Activated CD4-positive, alpha-beta T cell treated with anti-CD3 and anti-CD28 coated beads, Interleukin-2, amount 50 U/mL, for 16 hours (primary cell): ENCODE data around the gene WNT3.
"Not testable (repeated sequence)": the region's sequence is repeated elsewhere in the genome, so short reads cannot be mapped to it uniquely, and the experiment has no call there.

ENCODE experiments used
- DNase-seq: peaks from one replicate; pipeline ENCODE4 v3.0.0-alpha.2; 2020

Gene WNT3

DNA sequence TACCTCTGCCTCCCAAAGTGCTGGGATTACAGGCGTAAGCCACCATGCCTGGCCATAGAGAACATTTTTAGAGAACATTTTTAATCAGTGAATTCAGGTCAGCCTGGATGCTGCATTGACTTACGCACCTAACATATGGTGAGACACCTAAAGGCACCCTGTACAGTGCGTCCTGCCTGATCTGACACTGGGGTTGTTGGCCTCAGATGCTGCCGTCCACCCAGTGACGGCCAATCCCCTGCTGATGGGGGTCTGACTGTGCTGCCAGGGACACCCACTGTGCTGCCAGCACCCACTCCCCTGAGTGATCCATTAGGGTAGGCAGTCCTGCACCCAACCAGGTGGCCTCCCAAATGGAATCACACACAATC is 38.5 kb downstream of the WNT3 start:
- DNase-seq, result no peak

DNA sequence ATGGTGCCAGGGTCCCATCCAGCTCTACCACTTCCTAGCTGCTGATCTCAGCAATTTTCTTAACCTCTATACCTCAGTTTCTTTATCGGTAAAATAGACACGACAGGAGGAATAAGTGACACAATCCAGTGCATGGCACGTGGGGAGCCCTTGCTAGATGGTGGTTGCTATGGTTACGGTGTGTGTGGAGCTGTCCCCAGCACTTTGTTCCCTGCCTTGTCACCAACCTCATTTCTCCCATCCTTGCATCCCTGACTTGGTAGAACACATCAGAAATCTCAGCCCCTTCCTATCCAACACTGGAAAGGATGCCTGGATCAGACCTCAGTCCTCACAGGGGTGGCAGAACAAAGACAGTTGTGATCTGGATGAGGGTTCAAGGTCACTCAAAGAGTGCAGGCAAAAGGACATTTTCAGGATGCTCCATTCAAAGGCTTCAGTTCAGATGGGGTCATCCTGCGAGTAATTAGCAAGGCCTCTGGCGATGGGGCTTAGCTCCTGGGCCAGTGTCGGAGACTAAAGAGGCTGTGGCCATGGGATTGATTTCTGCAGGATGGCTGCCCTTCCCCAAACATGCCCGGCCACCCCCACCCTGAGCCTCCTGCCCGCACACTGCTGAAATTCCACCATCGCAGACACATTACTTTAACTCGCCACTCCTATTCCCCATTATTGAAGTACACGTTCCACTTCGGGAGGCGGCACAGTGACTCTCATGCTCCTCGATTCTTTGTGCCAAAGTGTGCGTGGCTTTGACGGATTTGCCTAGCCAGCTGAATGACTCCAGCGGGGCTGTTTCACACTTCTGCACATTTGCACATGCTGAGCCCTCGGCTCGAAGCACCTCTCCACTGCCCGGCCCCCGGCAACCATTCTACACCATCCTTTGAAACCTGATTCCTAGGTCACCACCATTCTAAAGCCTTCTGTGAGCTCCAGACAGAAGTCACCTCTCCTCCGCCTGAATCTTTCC is 40.3 kb downstream of the WNT3 start:
- DNase-seq, result no peak

- DNase-seq, result no peak
Measured at GRCh38 chr17:46776298-46777005, 42.0 kb downstream of the WNT3 start.

DNA sequence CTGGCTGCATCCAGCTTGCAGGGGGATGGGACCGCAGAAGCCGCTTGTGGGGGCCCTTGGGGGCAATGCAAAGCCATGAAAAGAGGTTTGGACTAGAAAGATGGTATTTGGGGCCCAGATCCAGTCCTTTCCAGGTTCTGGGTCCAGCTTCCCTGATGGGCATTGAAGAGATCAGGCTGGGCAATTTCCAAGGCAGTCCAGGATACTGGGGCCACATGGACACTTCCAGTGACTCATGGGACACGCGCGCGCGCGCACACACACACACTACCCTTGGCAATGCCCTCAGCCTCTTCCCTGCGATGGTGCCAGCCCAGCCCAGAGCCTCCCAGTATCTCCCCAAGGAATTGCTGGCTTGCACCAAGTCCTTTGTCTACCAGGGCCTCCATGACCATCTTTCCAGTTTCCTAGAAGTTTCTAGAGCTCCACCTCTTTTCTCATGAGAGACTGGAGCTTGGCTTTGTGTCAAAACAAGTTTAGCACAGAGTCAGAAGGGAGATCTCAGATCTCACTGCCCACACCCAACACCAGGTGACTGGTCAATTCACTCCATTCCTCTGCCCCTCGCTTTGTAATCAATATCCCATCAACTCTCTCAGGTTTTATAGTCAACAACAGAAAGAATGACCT is 44.3 kb downstream of the WNT3 start:
- no peak for DNase-seq

DNA sequence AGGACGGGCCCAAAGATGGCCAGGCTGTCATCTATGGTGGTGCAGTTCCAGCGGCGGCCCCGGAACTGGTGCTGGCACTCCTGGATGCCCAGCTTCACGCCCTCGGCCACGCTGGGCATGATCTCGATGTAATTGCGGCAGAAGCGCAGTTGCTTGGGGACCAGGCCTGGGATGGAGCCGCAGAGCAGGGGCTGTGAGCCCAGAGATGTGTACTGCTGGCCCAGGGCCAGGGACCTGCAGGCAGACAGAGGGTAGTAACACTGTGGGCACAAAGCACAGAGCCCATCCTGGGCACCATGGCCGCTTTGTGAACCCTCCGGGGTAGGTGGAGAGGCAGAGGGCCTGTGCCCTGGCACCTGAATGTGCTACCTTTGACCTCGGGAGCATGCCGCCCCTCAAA is 44.8 kb downstream of the WNT3 start:
- no peak for DNase-seq

GRCh38 chr17:46773221-46773605 is 45.3 kb downstream of the WNT3 start:
- DNase-seq, result no peak

GRCh38 chr17:46772475-46773220 is 45.8 kb downstream of the WNT3 start:
- DNase-seq, result no peak

DNA sequence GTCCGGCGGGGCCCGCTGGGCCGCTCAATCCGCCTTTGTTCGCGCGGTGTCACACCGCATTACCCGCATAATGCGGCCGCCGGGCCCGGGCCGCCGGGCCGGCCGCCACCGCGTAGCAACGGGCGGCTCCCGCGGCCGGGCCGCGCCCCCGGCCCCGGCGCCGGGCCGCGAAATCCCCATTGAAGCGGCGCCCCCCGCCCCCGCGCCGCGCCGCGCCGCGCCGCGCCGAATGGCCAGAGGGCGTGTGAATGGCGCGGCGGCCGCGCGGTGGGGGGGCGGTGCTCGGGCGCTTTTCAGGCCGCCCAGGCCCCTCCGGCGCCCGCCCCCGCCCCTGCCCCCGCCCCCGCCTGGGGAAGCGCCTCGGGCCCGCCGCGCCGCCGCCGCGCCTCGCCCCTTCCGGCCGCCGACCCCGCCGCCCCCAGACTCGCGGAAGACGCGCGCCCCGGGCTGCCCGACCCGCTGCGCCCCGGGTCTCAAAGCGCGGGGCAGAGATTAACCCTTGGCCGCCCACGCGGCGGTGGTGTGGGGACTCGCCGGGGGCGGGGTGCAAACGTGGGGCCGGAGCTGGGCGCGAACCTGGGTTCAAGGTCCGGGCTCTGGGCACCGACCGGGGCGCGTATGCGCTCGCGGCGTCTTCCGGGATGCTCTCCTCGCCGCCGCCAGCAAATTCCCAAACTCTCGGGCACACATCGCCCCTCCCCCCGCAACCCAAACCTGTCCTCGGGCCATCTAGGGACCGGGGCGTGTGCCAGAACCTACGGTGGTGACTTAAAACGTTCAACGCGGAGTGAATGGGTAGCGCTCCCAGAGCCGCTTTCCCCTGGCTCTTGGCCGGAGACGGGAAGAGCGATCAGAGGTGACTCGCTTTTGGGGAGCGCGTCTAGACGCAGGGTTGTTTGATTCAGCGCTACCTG is 46.7 kb downstream of the WNT3 start:
- peak; percentile 7 for DNase-seq

- no peak for DNase-seq
Measured at GRCh38 chr17:46770818-46771560, 47.5 kb downstream of the WNT3 start.

- no peak for DNase-seq
Measured at GRCh38 chr17:46770439-46770817, 48.1 kb downstream of the WNT3 start.

DNA sequence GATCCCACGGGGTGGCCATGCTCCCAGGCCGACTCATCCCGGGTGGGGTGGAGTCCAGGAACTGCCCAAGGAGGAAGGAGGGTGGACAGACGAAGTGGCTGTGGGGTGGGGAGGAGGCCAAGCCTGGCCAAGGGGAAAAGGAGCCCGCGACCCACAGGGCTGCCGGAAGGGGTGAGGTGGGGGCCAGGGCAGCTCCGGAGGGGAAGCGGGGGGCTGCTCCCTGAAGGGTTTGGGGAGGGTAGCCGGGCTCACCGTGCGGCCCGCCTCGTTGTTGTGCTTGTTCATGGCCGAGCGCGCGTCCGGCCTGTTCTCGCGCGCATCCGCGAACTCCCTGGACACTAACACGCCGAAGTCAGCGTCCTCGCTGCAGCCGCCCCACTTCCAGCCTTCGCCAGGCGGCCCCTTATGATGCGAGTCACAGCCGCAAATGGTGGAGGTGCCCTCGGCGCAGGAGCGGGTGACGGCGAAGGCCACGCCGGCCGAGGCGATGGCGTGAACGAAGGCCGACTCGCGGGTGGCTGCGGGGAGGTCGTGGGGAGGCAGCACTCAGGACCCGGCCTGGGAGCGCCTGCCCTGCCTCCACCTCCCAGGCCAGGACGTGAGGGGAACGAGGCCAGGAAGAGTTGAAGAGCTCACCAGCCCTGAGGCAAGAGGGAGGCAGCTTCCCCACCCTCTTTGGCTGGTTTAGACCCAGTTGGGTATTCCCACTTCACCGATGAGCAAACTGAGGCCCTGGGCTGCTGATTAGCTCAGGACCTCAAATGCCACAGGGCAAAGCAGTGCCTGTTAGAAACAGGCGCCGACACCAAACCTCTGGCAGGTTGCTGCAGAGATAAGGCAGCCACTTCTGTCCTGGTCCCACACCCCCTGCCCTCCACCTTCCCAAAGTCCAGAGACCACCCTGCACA is 48.7 kb downstream of the WNT3 start:
- DNase-seq, result no peak

GRCh38 chr17:46768896-46769295 is 49.6 kb downstream of the WNT3 start:
- not testable (repeated sequence) for DNase-seq

- DNase-seq, result no peak
Measured at GRCh38 chr17:46768540-46768870, 50.0 kb downstream of the WNT3 start.

DNA sequence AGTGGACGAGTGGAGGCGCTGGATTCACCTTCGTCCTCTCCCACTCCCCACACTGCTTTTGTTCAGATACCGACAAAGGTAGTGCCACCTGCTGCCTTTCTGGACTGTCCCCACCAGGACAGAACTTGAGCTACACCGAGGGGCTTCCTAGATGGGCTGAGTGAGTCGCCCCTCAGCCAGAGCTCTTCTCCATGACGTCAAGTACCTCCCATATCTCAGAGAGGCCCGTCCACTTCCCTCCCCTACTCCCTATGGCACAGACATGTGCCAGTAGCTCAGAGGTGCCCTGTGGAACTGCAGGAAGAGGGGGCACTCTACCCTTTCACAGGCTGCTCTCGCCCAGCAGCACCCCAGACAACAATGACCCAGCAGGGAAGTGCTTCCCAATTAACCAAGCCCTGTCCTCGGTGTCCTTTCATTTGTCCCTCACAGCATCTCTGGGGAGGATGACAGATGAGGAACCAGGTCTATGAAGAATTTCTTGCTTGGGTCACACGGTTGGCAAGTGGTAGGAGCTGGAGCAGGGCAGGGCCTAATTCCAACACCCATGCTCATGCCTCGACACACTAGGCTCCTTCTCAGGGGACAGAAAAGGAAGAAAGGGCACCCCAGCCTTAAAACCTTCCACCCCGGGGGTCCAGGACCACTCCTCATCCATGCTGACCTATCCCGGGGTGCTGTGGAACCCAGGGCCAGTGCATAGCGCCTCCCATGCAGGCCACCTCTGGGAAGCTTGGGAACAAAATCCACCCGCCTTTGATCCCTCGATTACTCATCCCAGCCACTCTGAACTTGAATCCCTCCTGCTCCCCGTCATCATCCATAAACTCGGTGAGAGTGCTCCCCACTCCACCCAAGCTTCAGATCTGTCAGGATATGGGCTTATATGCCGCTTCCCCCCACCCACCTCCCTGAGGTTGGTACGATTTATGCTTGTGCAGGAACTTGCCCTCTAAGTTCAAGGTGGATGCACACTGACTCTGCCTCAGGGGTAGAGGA is 51.7 kb downstream of the WNT3 start:
- DNase-seq, result no peak

DNA sequence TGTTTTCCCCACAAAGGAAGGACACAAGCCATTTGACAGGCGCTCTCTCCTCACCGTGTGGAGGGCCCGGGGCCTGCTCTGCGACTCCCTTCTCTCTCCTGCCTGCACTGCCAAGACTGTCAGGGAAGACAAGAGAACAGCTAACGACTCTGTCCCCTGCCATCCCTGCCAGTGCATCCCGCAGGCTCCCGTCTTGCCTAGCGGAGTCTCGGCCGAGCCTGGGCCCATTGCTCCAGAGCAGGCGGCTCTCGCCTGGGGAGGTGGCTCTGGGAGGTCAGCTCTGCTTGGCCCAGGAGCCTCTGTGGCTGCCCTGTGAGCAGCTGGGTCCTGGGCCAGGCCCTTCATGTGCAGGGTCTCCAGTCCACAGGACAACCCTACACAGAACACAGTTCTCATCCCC is 53.0 kb downstream of the WNT3 start:
- DNase-seq, result no peak

DNA sequence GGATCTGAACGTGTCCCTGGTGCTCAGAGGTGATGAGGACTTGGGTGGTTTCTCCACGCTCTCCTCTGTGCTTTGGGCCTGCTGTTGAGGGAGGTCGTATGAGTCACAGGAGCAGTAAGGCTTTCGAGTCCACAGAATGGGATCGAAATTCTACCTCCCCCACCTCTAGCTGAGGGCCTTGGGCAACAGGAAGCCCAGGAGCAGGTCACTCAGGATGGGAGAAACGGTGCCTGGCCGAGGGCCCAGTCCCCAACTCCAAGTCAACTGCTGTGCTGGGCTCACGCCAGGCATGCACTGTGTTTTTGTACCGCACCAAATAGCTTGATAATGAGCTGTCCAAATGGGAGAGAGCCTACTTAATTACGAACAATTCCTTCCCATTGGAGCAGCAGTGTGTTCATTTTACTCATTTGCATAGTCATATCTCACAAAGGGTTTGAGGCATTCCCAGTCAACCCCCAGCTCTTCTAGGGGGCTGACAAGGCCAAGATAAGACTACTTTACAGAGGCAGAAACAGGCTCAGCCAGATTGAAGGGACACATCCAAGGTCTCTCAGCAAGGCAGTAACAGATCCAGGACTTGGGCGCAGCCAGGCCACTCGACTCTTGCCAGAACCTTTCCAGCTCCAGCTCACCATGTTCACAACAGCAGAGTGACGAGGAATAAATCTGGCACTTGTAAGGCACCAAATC is 53.6 kb downstream of the WNT3 start:
- DNase-seq, result no peak

DNA sequence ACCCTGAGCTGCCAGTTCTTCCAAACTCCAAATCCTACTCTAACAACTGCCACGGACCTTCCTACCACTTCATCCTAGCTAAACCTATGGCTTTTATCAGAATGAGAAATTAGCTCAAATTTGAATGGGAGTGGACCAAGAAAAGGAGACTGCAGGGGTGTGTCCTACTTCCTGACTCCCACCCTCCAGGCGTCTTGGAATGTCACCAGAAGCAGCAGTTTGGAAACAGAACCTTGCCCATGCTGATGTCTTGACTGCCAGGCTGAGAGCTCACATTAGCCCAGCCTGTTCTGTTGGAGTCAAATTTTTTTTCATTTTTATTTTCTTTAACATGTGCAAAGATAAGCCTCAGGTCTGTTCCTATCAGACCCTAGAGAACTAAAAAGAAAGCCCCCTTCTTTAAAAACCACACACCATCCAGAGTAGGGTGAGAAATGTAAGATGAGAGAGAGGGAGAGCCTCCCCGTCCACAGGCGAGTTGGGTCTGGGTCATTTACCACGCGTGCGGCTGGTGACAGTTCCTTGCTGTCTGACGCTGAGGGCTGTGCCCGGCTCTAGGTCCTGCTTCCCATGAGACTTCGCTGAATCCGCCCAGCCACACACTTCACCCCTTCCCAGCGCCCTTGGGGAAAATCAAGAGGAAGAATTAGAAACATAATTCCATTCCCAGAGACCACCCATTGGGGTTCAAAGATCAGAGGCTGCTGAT is 54.3 kb downstream of the WNT3 start:
- no peak for DNase-seq

DNA sequence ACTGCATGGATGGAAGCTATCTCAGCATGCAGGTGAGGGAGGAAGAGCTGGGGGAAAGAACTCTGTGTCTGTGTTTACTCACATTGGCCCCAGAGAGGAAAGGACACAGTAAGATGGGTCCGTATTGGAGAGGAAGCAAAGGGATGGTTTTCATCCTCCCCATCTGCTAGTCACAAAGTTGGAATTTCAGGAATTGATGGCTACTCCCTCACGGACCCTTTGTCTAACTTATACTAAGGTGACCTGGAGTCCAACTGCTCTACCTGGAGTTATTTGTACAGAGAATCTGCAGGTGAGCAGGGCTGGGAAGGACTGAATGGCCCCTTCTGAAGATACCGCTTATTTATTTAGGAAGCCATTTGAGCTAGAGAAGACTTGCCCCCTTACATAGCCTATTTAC is 55.1 kb downstream of the WNT3 start:
- DNase-seq, result no peak
